Right lobe of liver (tissue), 6 donors: ENCODE measurements around the gene ZDBF2. TPM values are rescaled to one million over a fixed set of nuclear protein-coding genes. Genes with fewer than 3 reads are reported as not detected.

Experiments used
- ATAC-seq, 4 donors: fragments of 200-7000 bp; cut with Tn5 transposase; one replicate each; pipeline ENCODE4 v1.9.1; 2020; ENCODE audit warnings: mild to moderate bottlenecking in 4 of 4, moderate library complexity in 4 of 4
- DNase-seq, 3 donors: peaks; one replicate each; pipeline ENCODE4 v3.0.0-alpha.2; 2020
- H3K27ac ChIP-seq, 3 donors: fragments of 200-600 bp; one replicate each; pipeline ENCODE4 v1.8.0; 2022
- H3K27me3 ChIP-seq, 2 donors: fragments of 200-600 bp; one replicate each; pipeline ENCODE4 v1.8.0; 2022
- H3K36me3 ChIP-seq, 4 donors: fragments of 200-600 bp; sonication (generic) in 1 of 4; one replicate each; pipeline versions ENCODE4 v1.5.1 to v1.8.0; 2017 to 2022; ENCODE audit warnings: control low read depth in 1 of 4
- H3K4me1 ChIP-seq, 4 donors: fragments of 200-600 bp; sonication (generic) in 1 of 4; one replicate each; pipeline versions ENCODE4 v1.5.1 to v1.8.0; 2017 to 2022; ENCODE audit warnings: control low read depth in 1 of 4
- H3K4me3 ChIP-seq, 3 donors: fragments of 200-600 bp; one replicate each; pipeline ENCODE4 v1.8.0; 2022
- H3K9me3 ChIP-seq, 4 donors: fragments of 200-600 bp; sonication (generic) in 1 of 4; one replicate each; pipeline versions ENCODE4 v1.5.1 to v1.8.0; 2017 to 2022; ENCODE audit warnings: control low read depth in 1 of 4
- POLR2A ChIP-seq: fragments of 450-650 bp; IDR thresholded peaks from one replicate; pipeline ENCODE4 v1.6.1; 2017; ENCODE audit warnings: antibody characterized with exemption, mild to moderate bottlenecking
- WGBS: methylation state at CpG from one replicate; pipeline ENCODE4 v1.1.6; 2018; ENCODE audit warnings: low coverage, low lambda C conversion rate; ENCODE audit not compliant: insufficient coverage; ENCODE audit errors: missing lambda C conversion rate; 5-methylcytosine and 5-hydroxymethylcytosine counted together
- intact Hi-C, 2 donors: fragments of 100-400 bp; cut with DNase I; formaldehyde crosslinking; loops; one replicate each; pipeline versions ENCODE4 v1.11.2 to v1.14.1; 2022
- total RNA-seq, 6 experiments: library from RNA; depleted of rRNA in 2 of 6; stranded (reverse); fragments of >200 nt in 2 of 6; fragmentation: NEBNext Ultra II Directional in 3 of 6; extraction: Animal tissue kit (Norgen Biotek cat#: 25700) in 3 of 6; gene quantifications; one replicate each; pipeline versions ENCODE4 v1.1.0 to v1.2.4, GENCODE V29; 2016 to 2023
- TF ChIP-seq, protein P1 (sequence below), 4 donors: fragments of 200-600 bp in 3 of 4; fragments of 450-650 bp in 1 of 4; IDR thresholded peaks; one replicate each; pipeline versions ENCODE4 v1.5.1 to v1.8.0; 2016 to 2022; ENCODE audit warnings: antibody characterized with exemption in 4 of 4, mild to moderate bottlenecking in 2 of 4
- donor health status: DM: no; HTN: yes; CAD: no.
- donor health status: DM: no; HTN: no; CAD: no.
- donor health status: DM: no; HTN: no; CAD: no.
- donor health status: DM: no; HTN: yes; CAD: no.
- donor health status: DM: no; HTN: yes; CAD: no.

Gene ZDBF2
- total RNA-seq, 6 experiments from 2014 or later, result 2.9 to 6.4 (median 4.3) TPM

DNA sequence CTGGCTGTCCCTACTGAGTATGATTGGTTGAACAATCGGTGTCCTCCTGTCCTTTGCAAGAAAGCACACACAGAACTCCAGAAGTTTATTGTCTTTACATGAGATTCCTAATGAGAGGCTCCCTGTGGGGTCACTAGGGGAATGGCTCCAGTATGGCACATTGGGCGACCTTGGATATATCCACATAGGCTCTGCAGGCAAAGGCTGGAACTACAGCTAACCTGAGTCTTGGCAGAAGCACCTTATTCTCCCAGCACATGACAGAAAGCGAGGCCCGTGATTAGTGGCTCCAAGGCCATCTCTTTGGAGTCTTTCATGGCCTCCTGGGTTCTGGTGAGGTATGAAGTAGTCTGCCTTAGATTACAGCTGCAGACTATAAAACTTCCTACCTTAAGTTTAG, 49.0 kb downstream of the ZDBF2 start:
- Histone ChIP-seq H3K27ac (no peak overlapping the region), H3K4me1 (no peaks in the 10 kb centered on the region), H3K4me3 (no peak overlapping the region), H3K27me3 (no peaks in the 10 kb centered on the region), H3K36me3 (no peaks in the 10 kb centered on the region), H3K9me3 (no peaks in the 10 kb centered on the region)
- TF ChIP-seq POLR2A, result no peak
- TF ChIP-seq, protein P1, sequence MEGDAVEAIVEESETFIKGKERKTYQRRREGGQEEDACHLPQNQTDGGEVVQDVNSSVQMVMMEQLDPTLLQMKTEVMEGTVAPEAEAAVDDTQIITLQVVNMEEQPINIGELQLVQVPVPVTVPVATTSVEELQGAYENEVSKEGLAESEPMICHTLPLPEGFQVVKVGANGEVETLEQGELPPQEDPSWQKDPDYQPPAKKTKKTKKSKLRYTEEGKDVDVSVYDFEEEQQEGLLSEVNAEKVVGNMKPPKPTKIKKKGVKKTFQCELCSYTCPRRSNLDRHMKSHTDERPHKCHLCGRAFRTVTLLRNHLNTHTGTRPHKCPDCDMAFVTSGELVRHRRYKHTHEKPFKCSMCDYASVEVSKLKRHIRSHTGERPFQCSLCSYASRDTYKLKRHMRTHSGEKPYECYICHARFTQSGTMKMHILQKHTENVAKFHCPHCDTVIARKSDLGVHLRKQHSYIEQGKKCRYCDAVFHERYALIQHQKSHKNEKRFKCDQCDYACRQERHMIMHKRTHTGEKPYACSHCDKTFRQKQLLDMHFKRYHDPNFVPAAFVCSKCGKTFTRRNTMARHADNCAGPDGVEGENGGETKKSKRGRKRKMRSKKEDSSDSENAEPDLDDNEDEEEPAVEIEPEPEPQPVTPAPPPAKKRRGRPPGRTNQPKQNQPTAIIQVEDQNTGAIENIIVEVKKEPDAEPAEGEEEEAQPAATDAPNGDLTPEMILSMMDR (IDR thresholded peaks at IDR 0.05), result no peak
- WGBS, result 85% methylated on average over 2 of the region's 4 CpGs
- intact Hi-C loops, result no loop called here
- ATAC-seq (no peak), DNase-seq (no peak)

DNA sequence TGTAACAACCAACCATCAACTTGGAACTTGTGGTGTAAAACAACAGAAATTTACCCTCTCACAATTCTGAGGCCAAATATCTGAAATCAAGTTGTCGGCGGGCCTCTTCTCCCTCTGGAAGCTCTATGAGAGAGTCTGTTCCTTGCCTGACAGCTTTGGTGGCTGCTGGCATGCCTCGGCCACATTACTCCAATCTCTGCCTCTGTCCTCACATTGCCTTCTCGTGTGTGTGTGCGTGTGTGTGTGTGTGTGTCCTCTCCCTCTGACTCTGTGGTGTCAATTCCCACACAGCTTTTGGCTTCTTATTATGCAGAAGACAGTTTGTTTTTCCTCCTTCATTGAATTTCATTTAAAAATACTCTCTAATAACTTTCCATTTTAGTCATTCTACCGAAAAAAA, 50.4 kb downstream of the ZDBF2 start:
- ATAC-seq (no peak), DNase-seq (no peak)
- 88% methylated on average over 6 of the region's 6 CpGs for WGBS
- Histone ChIP-seq H3K27me3 (no peaks in the 10 kb centered on the region), H3K36me3 (no peaks in the 10 kb centered on the region), H3K4me1 (no peaks in the 10 kb centered on the region), H3K4me3 (no peak overlapping the region), H3K9me3 (no peaks in the 10 kb centered on the region), H3K27ac (no peak overlapping the region)
- intact Hi-C loops, result no loop called here
- TF ChIP-seq, protein P1 (IDR thresholded peaks at IDR 0.05), result no peak
- no peak for TF ChIP-seq POLR2A

DNA sequence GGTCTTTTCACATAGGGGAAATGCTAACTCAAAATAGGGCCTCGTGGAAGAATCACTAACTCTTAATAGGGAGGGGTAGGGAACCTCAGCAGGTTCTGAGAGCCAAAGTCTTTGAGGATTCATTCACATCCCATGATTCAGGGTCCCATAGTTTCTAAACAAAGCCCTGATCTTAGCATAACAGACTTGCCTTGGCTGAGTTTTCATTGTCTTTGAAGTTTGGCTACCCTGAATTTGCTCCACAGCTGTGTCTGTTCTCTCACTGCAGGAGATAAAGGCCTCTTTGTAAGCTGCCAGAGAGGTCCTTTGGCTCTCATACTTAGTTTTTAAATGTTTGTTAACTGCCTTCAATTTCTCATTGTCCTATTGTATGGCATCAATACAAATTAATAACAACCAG, 54.5 kb downstream of the ZDBF2 start:
- no peaks in the 10 kb centered on the region for H3K36me3 ChIP-seq
- no peaks in the 10 kb centered on the region for H3K9me3 ChIP-seq
- no peak for DNase-seq
- intact Hi-C loops, result no loop called here
- no peaks in the 10 kb centered on the region for H3K4me1 ChIP-seq
- no peak overlapping the region for H3K4me3 ChIP-seq
- no peak for ATAC-seq
- H3K27me3 ChIP-seq, result no peaks in the 10 kb centered on the region
- WGBS, result 27% methylated on average over 1 of the region's 1 CpG
- TF ChIP-seq POLR2A, result no peak
- TF ChIP-seq, protein P1 (IDR thresholded peaks at IDR 0.05), result no peak
- no peak overlapping the region for H3K27ac ChIP-seq

DNA sequence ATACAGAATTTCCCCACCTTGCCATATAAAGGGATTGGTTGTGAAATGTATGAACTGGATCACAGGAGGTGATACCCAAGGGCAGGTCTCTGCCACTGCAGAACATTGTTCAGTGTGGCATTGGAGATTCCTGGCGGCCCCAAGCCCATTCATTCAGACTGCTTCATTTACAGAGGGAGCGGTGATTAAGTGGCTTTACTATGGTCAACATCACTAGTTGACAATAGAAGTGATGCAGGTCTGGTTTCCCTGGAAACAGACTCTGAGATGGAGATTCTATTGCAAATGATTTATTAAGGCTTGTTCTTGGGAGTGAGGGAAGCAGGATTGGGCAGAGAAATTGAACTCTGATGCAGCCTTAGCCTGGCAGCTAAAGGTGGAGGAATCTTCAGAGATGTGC, 62.4 kb downstream of the ZDBF2 start:
- H3K9me3 ChIP-seq, result no peaks in the 10 kb centered on the region
- no peaks in the 10 kb centered on the region for H3K27me3 ChIP-seq
- TF ChIP-seq, protein P1 (IDR thresholded peaks at IDR 0.05), result no peak
- TF ChIP-seq POLR2A, result no peak
- H3K4me1 ChIP-seq, result no peaks in the 10 kb centered on the region
- no peak overlapping the region for H3K4me3 ChIP-seq
- intact Hi-C loops, result no loop called here
- H3K36me3 ChIP-seq, result no peaks in the 10 kb centered on the region
- no peak overlapping the region for H3K27ac ChIP-seq
- DNase-seq (no peak), ATAC-seq (no peak)
- WGBS, result 92% methylated on average over 2 of the region's 2 CpGs

DNA sequence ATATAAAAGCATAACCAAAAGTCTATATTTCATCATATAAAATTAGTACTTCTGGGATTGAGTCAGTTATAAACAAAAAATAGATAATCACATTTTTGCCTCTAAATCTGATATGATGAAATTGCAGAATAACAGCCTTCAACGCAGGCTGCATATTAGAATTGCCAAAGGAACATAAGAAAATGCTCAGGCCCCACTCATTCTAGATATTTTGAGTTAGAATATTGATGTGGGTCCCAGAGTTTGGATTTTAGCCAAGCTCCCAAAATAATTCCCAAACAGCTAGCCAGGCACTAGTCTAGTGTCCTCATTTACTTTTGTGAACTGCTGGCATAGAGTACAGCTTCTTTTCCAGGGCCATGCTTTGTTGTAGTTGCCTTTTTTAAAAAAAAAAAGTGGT, 63.5 kb downstream of the ZDBF2 start:
- DNase-seq, result no peak
- no peaks in the 10 kb centered on the region for H3K9me3 ChIP-seq
- no peak overlapping the region for H3K4me3 ChIP-seq
- no peaks in the 10 kb centered on the region for H3K4me1 ChIP-seq
- no peak for ATAC-seq
- TF ChIP-seq POLR2A, result no peak
- TF ChIP-seq, protein P1 (IDR thresholded peaks at IDR 0.05), result no peak
- no peaks in the 10 kb centered on the region for H3K36me3 ChIP-seq
- intact Hi-C loops, result no loop called here
- 45% methylated on average over 1 of the region's 1 CpG for WGBS
- H3K27ac ChIP-seq, result no peak overlapping the region
- no peaks in the 10 kb centered on the region for H3K27me3 ChIP-seq
